Dendritic cell treated with granulocyte-macrophage colony-stimulating factor and Interleukin-4, amounts not matched to agents 40 ng/mL and 50 ng/mL, for 4 days (primary cell): ENCODE data around the gene NNMT.

Experiments
- H3K27ac Mint-ChIP-seq: one replicate; pipeline ENCODE4 v1.8.0; 2022; ENCODE audit warnings: mild to moderate bottlenecking, mixed read lengths
- H3K27me3 Mint-ChIP-seq: one replicate; pipeline ENCODE4 v1.8.0; 2022; ENCODE audit warnings: mild to moderate bottlenecking, mixed read lengths
- H3K36me3 Mint-ChIP-seq: one replicate; pipeline ENCODE4 v1.8.0; 2022; ENCODE audit warnings: low read depth, mixed read lengths
- H3K4me1 Mint-ChIP-seq: one replicate; pipeline ENCODE4 v1.8.0; 2022; ENCODE audit warnings: low read depth, mixed read lengths
- H3K4me3 Mint-ChIP-seq: one replicate; pipeline ENCODE4 v1.8.0; 2022; ENCODE audit warnings: mild to moderate bottlenecking, moderate library complexity, mixed read lengths
- H3K9me3 Mint-ChIP-seq: one replicate; pipeline ENCODE4 v1.8.0; 2022; ENCODE audit warnings: mixed read lengths
- intact Hi-C: fragments of 100-400 bp; cut with micrococcal nuclease; formaldehyde crosslinking; loops from one replicate; pipeline ENCODE4 v1.15.0; 2022

The NNMT gene

DNA sequence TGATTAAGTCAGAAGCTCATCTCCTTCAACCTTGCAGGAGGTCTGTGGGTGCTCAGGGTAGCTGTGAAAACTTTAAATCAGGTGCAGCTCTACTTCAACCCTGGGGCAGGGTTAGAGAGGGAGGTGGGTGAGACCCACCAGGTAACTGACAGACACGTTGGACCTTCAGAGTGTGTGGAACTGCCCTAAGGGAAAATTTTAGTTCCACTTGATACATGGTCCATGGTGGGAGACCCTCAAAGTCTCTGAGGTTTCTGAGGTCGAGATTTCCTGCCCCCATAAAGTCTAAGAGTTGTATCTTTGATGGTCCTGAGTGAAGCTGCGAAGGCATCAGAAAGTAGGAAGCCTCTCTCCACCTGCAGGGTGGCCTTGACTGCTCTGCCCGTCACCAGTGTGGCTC lies 23.9 kb upstream of the NNMT start:
- Mint-ChIP-seq H3K36me3 (no peaks in the 10 kb centered on the region), H3K27ac (no peak overlapping the region), H3K27me3 (peaks cover 29% of the 10 kb centered on the region), H3K4me3 (no peak overlapping the region), H3K4me1 (no peaks in the 10 kb centered on the region), H3K9me3 (no peaks in the 10 kb centered on the region)
- intact Hi-C loops, result no loop called here

GRCh38 chr11:114273071-114273470 lies 23.1 kb upstream of the NNMT start:
- H3K27ac Mint-ChIP-seq, result no peak overlapping the region
- H3K9me3 Mint-ChIP-seq, result no peaks in the 10 kb centered on the region
- no peaks in the 10 kb centered on the region for H3K36me3 Mint-ChIP-seq
- no peak overlapping the region for H3K4me3 Mint-ChIP-seq
- intact Hi-C loops, result no loop called here
- peaks cover 29% of the 10 kb centered on the region for H3K27me3 Mint-ChIP-seq
- H3K4me1 Mint-ChIP-seq, result no peaks in the 10 kb centered on the region

DNA sequence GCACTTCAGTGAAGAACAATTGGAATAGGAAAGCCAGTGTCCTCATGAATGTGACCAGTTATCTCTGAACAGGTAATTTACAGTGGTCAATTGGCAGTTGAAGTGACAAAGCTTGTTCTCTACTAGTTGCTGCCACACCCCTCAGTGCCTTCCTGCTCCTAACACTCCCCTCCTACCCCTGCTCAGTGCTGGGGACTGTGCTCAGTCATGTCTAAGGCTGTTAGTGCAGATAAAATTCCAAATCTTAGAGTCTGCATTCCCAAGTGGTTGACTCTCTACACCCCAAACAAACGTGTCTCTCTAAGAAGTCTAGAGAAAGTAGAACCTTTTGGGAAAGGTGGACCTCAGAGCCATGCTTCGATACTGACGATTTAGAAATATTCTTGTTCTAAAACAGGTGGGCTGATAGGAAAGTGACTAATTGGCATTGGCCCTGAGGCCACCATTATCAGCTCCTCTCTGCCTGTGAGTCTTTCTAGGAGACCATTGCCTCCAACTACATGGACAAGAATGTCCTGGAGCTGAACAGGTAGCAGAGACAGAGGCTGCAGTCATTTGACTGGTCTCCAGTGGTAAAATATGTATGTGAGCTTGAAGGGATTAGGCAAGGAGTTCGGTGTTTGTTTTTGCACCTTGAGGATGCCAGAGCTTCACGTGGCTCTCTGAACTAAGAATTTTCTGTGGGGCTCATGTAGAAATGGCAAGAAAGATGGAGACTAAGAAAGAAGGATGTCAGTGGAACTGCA lies 22.1 kb upstream of the NNMT start:
- Mint-ChIP-seq H3K9me3 (no peaks in the 10 kb centered on the region), H3K4me3 (no peak overlapping the region), H3K27me3 (peaks cover 31% of the 10 kb centered on the region), H3K36me3 (no peaks in the 10 kb centered on the region), H3K4me1 (no peaks in the 10 kb centered on the region), H3K27ac (no peak overlapping the region)
- intact Hi-C loops, result no loop called here

DNA sequence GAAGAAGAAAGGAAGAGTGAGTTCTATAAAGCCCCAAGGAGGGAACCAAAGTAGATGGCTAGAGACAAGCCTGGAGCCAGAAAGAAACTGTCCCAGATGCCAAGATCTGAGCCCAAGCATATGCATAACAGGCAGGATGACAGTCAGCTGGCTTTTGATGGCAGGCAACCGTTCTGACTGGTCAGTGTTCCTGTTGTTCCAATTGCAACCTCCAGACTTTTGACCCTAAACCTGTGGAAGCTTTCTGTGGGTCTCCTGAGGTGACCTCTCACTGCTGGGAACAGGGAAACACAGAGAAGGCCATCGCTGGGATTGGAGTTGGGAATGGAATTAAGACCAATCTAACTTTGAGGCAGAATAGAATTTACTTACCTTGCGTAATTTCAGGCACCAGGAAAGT lies 21.6 kb upstream of the NNMT start:
- no peak overlapping the region for H3K4me3 Mint-ChIP-seq
- no peak overlapping the region for H3K27ac Mint-ChIP-seq
- no peaks in the 10 kb centered on the region for H3K9me3 Mint-ChIP-seq
- intact Hi-C loops, result no loop called here
- H3K27me3 Mint-ChIP-seq, result peaks cover 30% of the 10 kb centered on the region
- H3K4me1 Mint-ChIP-seq, result no peaks in the 10 kb centered on the region
- no peaks in the 10 kb centered on the region for H3K36me3 Mint-ChIP-seq

DNA sequence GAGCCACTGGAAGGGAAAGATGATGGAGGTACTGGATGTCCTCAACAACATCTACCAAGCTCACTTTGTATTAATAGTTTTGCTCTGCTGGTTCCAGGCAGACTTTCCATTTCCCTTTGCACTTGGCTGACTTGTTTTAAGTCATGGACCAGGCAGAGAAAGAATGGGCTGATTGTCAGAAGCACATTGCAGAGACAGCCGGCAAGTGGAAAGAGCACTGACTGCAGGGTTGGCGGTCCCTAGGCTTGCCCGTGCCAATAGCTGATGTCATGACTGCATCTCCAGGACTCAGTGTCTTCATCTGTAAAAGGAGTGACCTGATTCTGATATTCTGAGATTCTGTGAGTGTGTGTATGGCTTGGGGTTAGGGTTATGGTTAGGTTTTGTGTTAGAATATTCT lies 20.9 kb upstream of the NNMT start:
- Mint-ChIP-seq H3K4me3 (no peak overlapping the region), H3K9me3 (no peaks in the 10 kb centered on the region), H3K36me3 (no peaks in the 10 kb centered on the region), H3K27ac (no peak overlapping the region), H3K27me3 (peaks cover 32% of the 10 kb centered on the region), H3K4me1 (no peaks in the 10 kb centered on the region)
- intact Hi-C loops, result no loop called here

DNA sequence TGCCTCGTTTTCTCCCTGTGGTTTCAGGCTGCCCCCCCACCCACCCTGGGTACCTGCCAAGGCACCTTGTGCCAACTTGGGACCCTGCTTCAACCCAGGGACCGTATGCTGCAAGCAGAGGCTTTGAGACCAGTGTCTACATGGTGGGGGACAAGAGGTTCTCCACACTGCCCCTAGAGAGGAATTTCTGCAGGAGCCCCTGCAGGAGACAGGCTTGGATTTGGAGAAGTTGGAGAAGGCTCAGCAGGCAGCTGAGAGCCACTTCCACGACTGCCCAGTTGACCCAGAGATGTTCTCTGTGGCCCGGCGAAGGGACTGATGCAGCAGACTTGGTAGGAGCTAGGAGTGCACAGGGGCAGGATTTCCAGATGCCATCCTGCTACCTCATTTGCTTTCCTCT lies 20.1 kb upstream of the NNMT start:
- peaks cover 27% of the 10 kb centered on the region for H3K27me3 Mint-ChIP-seq

GRCh38 chr11:114277637-114278341 lies 18.4 kb upstream of the NNMT start:
- H3K4me3 Mint-ChIP-seq, result no peak overlapping the region
- no peaks in the 10 kb centered on the region for H3K4me1 Mint-ChIP-seq
- H3K9me3 Mint-ChIP-seq, result no peaks in the 10 kb centered on the region
- H3K36me3 Mint-ChIP-seq, result no peaks in the 10 kb centered on the region
- H3K27me3 Mint-ChIP-seq, result peaks cover 20% of the 10 kb centered on the region
- intact Hi-C loops, result no loop called here
- no peak overlapping the region for H3K27ac Mint-ChIP-seq

More for the DNA sequence above, 20.1 kb upstream of the NNMT start:
- H3K4me1 Mint-ChIP-seq, result no peaks in the 10 kb centered on the region
- no peaks in the 10 kb centered on the region for H3K36me3 Mint-ChIP-seq
- intact Hi-C loops, result no loop called here
- H3K27ac Mint-ChIP-seq, result no peak overlapping the region
- H3K4me3 Mint-ChIP-seq, result no peak overlapping the region
- H3K9me3 Mint-ChIP-seq, result no peaks in the 10 kb centered on the region

DNA sequence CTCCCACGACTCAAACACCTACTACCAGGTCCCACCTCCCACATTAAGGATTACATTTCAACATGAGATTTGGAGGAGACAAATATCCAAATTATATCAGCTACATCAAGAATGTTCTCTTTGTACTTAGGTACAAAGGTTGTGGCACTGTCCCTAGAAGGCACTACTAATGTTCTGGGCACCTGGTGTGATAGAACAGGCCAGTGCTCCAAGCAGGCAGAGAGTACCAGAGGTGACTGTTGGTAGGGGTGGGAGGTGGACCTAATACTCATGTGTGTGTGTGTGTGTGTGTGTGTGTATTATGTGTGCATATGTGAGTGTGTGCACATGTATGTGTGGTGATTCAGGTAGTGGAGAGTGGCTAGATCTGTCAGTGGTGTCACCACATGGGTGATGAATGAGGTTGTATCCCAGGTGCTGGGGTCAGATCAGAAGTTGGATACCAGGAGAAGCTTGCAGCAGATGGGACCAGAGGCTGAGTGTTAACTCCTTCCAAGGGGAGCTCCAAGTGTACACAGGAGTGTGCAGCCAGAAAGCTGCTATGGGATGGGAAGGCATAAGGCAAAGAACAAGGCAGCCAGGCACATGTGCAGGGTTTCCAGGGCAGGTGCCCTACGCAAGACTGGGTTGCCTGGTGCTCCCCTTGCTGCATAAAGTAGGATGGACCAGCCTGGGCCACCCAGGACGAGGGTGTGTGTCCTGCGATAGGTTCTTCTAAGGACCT lies 17.7 kb upstream of the NNMT start:
- no peak overlapping the region for H3K27ac Mint-ChIP-seq
- no peak overlapping the region for H3K4me3 Mint-ChIP-seq
- intact Hi-C loops, result no loop called here
- H3K4me1 Mint-ChIP-seq, result no peaks in the 10 kb centered on the region
- no peaks in the 10 kb centered on the region for H3K9me3 Mint-ChIP-seq
- H3K36me3 Mint-ChIP-seq, result no peaks in the 10 kb centered on the region
- peaks cover 20% of the 10 kb centered on the region for H3K27me3 Mint-ChIP-seq

GRCh38 chr11:114279792-114280546 lies 16.2 kb upstream of the NNMT start:
- intact Hi-C loops, result no loop called here
- H3K36me3 Mint-ChIP-seq, result no peaks in the 10 kb centered on the region
- no peak overlapping the region for H3K27ac Mint-ChIP-seq
- no peak overlapping the region for H3K4me3 Mint-ChIP-seq
- H3K4me1 Mint-ChIP-seq, result no peaks in the 10 kb centered on the region
- no peaks in the 10 kb centered on the region for H3K9me3 Mint-ChIP-seq
- peaks cover 15% of the 10 kb centered on the region for H3K27me3 Mint-ChIP-seq

GRCh38 chr11:114280696-114281095 lies 15.5 kb upstream of the NNMT start:
- Mint-ChIP-seq H3K27me3 (peaks cover 13% of the 10 kb centered on the region), H3K9me3 (no peaks in the 10 kb centered on the region), H3K27ac (no peak overlapping the region), H3K4me3 (no peak overlapping the region), H3K36me3 (no peaks in the 10 kb centered on the region), H3K4me1 (no peaks in the 10 kb centered on the region)
- intact Hi-C loops, result no loop called here

GRCh38 chr11:114281388-114281956 lies 14.7 kb upstream of the NNMT start:
- H3K27ac Mint-ChIP-seq, result no peak overlapping the region
- H3K4me1 Mint-ChIP-seq, result no peaks in the 10 kb centered on the region
- H3K4me3 Mint-ChIP-seq, result no peak overlapping the region
- intact Hi-C loops, result no loop called here
- no peaks in the 10 kb centered on the region for H3K9me3 Mint-ChIP-seq
- no peaks in the 10 kb centered on the region for H3K36me3 Mint-ChIP-seq
- peaks cover 13% of the 10 kb centered on the region for H3K27me3 Mint-ChIP-seq

DNA sequence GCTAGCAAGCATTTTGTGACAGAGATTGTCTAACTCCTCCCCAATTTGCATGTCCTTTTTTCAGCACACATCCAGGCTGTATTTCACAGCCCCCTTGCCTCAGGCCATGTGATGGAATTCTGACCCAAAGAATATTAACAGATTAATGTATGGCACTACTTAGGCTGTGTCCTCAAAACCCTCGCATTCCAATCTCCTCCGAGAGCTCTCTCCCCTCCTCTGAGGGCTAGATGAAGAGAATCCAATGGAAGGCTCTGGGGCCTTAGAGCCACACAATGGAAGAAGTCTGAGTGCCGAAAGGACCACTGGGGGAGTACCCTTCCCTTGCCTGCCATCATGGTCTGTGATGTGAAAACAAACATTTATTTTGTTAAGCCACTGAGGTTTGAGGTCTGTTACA lies 13.7 kb upstream of the NNMT start:
- H3K27me3 Mint-ChIP-seq, result peaks cover 10% of the 10 kb centered on the region
- intact Hi-C loops, result no loop called here

DNA sequence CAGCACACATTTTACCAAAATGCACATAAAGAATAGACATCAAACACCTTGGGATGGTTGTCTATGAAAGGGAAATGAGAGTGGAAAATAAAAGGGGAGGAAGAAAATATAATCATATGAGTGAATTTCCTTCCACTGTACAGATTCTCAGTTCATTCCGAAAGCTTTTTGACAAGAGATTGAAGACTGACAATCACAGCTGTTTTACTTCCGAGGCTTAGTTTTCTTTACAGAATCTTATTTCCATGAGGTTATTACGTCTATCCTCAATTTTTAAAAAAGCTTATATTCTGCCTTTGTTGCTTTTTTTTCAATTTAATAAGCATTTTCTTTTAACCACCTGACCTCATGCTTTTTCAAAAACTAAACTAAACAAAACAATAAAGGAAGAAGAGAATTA lies 12.8 kb upstream of the NNMT start:
- Mint-ChIP-seq H3K27ac (no peak overlapping the region), H3K4me1 (no peaks in the 10 kb centered on the region), H3K4me3 (no peak overlapping the region), H3K36me3 (no peaks in the 10 kb centered on the region), H3K27me3 (peaks cover 12% of the 10 kb centered on the region), H3K9me3 (no peaks in the 10 kb centered on the region)
- intact Hi-C loops, result no loop called here

More for the DNA sequence above, 13.7 kb upstream of the NNMT start:
- Mint-ChIP-seq H3K4me3 (no peak overlapping the region), H3K9me3 (no peaks in the 10 kb centered on the region), H3K36me3 (no peaks in the 10 kb centered on the region), H3K4me1 (no peaks in the 10 kb centered on the region), H3K27ac (no peak overlapping the region)
